Skeletal muscle satellite cell (primary cell): ENCODE data around the gene MRPL18.
"Not testable (repeated sequence)": the region's sequence is repeated elsewhere in the genome, so short reads cannot be mapped to it uniquely, and the experiment has no call there.

Experiments
- H3K27me3 ChIP-seq: 2 replicates; pipeline ENCODE4 v1.7.0; 2013; ENCODE audit warnings: low read length; ENCODE audit not compliant: control insufficient read depth, insufficient read depth
- H3K36me3 ChIP-seq: 2 replicates; pipeline ENCODE4 v1.7.0; 2013; ENCODE audit warnings: mild to moderate bottlenecking, control low read depth, low read length; ENCODE audit not compliant: insufficient read depth
- H3K4me1 ChIP-seq: 2 replicates; pipeline ENCODE4 v1.7.0; 2013; ENCODE audit warnings: low read length; ENCODE audit not compliant: control insufficient read depth, insufficient read depth
- H3K4me2 ChIP-seq: 2 replicates; pipeline ENCODE4 v1.7.0; 2013; ENCODE audit warnings: mild to moderate bottlenecking, low read length
- H3K4me3 ChIP-seq: 2 replicates; pipeline ENCODE4 v1.7.0; 2013; ENCODE audit warnings: low read length
- H3K9ac ChIP-seq: 2 replicates; pipeline ENCODE4 v1.7.0; 2013; ENCODE audit warnings: mild to moderate bottlenecking, low read depth, low read length, moderate library complexity
- H3K9me3 ChIP-seq: replicated peaks from 2 replicates; pipeline ENCODE4 v1.7.0; 2013; ENCODE audit warnings: mild to moderate bottlenecking, control low read depth, low read length

Gene MRPL18

GRCh38 chr6:159805440-159806020 lies 15.3 kb downstream of the MRPL18 start:
- Histone ChIP-seq H3K4me1 (no peaks in the 10 kb centered on the region), H3K4me3 (no peak overlapping the region)

GRCh38 chr6:159806021-159806458 lies 15.8 kb downstream of the MRPL18 start:
- Histone ChIP-seq H3K4me2 (no peak overlapping the region), H3K27me3 (no peaks in the 10 kb centered on the region), H3K4me3 (no peak overlapping the region), H3K9ac (no peak overlapping the region), H3K9me3 (no peaks in the 10 kb centered on the region), H3K4me1 (no peaks in the 10 kb centered on the region), H3K36me3 (no peaks in the 10 kb centered on the region)

More at GRCh38 chr6:159805440-159806020, 15.3 kb downstream of the MRPL18 start:
- no peaks in the 10 kb centered on the region for H3K9me3 ChIP-seq
- no peaks in the 10 kb centered on the region for H3K27me3 ChIP-seq
- no peak overlapping the region for H3K4me2 ChIP-seq
- no peak overlapping the region for H3K9ac ChIP-seq
- no peaks in the 10 kb centered on the region for H3K36me3 ChIP-seq

DNA sequence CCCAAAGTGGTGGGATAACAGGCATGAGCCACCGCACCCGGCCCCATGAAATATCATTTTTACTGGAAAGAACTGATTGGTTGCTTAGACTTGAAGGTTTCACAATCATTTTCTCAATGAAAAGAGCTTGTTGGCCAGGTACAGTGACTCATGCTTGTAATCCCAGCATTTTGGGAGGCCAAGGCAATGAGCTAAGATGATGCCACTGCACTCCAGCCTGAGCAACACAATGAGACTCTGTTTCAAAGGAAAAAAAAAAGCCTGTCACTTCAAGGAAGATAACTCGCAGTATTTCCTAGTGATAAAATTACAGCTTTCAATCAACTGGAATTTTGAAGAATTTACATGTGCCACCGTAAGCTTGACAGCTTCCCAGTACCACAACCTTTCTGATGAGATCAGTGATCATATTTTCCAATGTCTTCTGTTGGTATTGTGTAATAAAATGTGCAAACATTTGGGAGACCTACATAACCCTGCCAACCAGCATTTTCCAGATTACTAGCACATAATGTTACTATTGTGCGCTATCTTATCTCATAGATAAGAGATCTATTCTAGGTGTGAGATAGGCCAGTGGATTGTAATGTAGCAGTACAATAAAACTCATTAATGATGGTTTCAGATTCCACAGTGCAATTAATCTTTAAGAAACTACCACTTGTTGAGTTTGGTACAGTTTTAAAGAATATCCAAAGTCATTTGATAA lies 17.0 kb downstream of the MRPL18 start:
- Histone ChIP-seq H3K9ac (no peak overlapping the region), H3K4me1 (no peaks in the 10 kb centered on the region), H3K36me3 (no peaks in the 10 kb centered on the region), H3K9me3 (no peaks in the 10 kb centered on the region), H3K27me3 (no peaks in the 10 kb centered on the region), H3K4me3 (no peak overlapping the region), H3K4me2 (no peak overlapping the region)

- no peak overlapping the region for H3K4me3 ChIP-seq
- H3K27me3 ChIP-seq, result no peaks in the 10 kb centered on the region
- no peak overlapping the region for H3K4me2 ChIP-seq
- H3K4me1 ChIP-seq, result no peaks in the 10 kb centered on the region
- H3K9ac ChIP-seq, result no peak overlapping the region
- no peaks in the 10 kb centered on the region for H3K9me3 ChIP-seq
- H3K36me3 ChIP-seq, result no peaks in the 10 kb centered on the region
These were observed 18.4 kb downstream of the MRPL18 start for GRCh38 chr6:159808647-159809046.

DNA sequence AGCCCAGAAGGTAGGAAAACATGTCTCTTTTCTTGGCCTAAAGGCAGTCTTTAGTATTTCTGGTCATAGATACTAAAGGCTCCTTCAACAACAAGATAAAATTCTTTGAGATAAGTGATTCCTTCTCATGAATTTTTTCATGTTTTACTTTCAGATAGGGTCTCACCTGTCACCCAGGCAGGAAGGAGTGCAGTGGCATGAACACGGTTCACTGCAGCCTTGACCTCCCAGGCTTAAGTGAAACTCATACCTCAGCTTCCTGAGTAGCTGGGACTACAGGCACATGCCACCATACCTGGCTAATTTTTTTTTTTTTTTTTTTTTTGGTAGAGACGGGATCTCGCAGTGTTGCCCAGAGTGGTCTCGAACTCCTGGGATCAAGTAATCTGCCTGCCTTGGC lies 18.9 kb downstream of the MRPL18 start:
- no peaks in the 10 kb centered on the region for H3K4me1 ChIP-seq
- no peaks in the 10 kb centered on the region for H3K9me3 ChIP-seq
- H3K9ac ChIP-seq, result no peak overlapping the region
- no peak overlapping the region for H3K4me3 ChIP-seq
- no peaks in the 10 kb centered on the region for H3K36me3 ChIP-seq
- no peak overlapping the region for H3K4me2 ChIP-seq
- H3K27me3 ChIP-seq, result no peaks in the 10 kb centered on the region

DNA sequence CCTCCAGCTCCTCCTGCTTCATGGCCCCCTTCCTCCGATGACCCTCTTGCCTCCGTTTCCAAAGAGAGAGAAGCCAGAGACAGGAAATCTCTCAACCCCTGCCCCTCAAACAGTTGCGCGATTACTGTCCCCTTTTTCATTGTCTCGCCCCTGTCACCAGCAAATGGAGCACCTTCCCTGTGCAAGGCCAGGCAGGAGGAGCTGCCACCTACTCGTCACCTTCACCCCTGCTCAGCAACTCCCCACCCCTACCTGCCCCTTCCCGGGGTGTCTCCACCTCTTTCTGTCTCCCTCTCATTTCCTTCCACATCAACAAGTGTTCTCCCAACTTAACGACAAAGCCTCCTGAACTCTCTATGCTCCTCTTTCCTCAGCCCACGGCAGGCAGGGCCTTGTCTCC lies 23.5 kb downstream of the MRPL18 start:
- no peak overlapping the region for H3K9ac ChIP-seq
- H3K4me2 ChIP-seq, result no peak overlapping the region
- no peak overlapping the region for H3K4me3 ChIP-seq
- H3K9me3 ChIP-seq, result no peaks in the 10 kb centered on the region
- H3K4me1 ChIP-seq, result no peaks in the 10 kb centered on the region
- H3K36me3 ChIP-seq, result no peaks in the 10 kb centered on the region
- H3K27me3 ChIP-seq, result no peaks in the 10 kb centered on the region

GRCh38 chr6:159815410-159815809 lies 25.1 kb downstream of the MRPL18 start:
- peaks cover 5% of the 10 kb centered on the region for H3K27me3 ChIP-seq
- no peaks in the 10 kb centered on the region for H3K36me3 ChIP-seq
- no peaks in the 10 kb centered on the region for H3K9me3 ChIP-seq
- peaks cover 9% of the 10 kb centered on the region for H3K4me1 ChIP-seq
- H3K9ac ChIP-seq, result no peak overlapping the region
- no peak overlapping the region for H3K4me2 ChIP-seq
- no peak overlapping the region for H3K4me3 ChIP-seq

DNA sequence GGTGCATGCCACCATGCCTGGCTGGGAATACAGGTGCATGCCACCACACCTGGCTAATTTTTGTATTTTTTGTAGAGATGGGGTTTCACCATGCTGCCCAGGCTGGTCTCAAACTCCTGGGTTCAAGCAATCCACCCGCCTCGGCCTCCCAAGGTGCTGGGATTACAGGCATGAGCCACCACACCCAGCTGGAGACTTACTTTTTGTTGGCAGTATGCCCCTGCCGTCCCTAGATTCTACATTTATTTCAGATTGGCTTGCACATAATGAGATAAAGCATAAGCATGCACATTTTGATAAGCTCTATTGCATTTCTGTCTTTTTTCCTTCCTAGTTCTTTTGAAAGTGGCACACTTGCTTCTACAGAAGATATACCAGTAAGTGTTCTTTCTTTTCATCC lies 26.5 kb downstream of the MRPL18 start:
- not testable (repeated sequence) for H3K36me3 ChIP-seq, H3K4me2 ChIP-seq, H3K4me3 ChIP-seq, H3K4me1 ChIP-seq, H3K9me3 ChIP-seq, H3K27me3 ChIP-seq, H3K9ac ChIP-seq

DNA sequence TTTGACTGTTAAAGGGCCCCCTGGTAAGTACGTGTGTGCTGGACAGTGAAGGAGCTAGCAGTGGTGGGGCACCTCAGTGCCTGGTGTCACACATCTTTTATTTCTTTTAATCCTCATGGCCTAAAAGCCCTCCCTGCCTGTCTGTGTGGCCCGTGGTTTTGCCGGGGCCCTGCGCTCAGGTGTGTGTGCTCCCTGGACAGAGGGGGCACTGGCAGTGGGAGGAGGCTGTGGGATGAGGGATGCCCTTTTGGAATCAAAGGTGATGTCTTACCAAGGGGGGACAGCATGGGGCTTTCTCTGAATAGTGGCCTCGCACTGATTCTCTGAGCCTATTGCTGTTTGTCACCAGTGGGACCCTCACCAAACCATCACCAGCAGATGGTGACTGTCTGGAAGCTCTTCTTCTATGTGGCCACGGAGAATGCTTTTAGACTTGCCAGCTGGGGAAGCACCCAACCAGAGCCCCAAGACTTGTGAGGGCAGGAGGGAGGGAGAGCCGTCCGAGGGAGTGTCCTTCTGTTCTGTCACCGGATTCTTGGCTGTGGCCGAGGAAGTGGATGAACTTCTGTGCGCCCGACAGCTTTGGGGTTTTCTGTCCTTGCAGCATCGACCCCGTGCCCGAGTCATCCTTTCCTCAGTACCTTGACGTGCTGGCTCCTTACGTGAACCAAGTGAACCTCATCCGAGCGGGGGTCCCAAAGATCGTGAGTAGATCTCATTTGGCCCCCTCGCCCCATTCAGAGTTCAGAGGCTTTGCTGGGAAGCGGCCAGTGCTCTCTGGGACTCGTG lies 27.9 kb downstream of the MRPL18 start:
- Histone ChIP-seq H3K9me3 (no peaks in the 10 kb centered on the region), H3K4me3 (no peak overlapping the region), H3K36me3 (no peaks in the 10 kb centered on the region), H3K4me2 (no peak overlapping the region), H3K9ac (no peak overlapping the region), H3K4me1 (peaks cover 9% of the 10 kb centered on the region), H3K27me3 (peaks cover 9% of the 10 kb centered on the region)

GRCh38 chr6:159819098-159819497 lies 28.8 kb downstream of the MRPL18 start:
- H3K9me3 ChIP-seq, result no peaks in the 10 kb centered on the region
- H3K9ac ChIP-seq, result no peak overlapping the region
- no peak overlapping the region for H3K4me2 ChIP-seq
- H3K4me3 ChIP-seq, result no peak overlapping the region
- H3K4me1 ChIP-seq, result peaks cover 9% of the 10 kb centered on the region
- H3K36me3 ChIP-seq, result no peaks in the 10 kb centered on the region
- H3K27me3 ChIP-seq, result peaks cover 9% of the 10 kb centered on the region

GRCh38 chr6:159819932-159820640 lies 29.8 kb downstream of the MRPL18 start:
- H3K27me3 ChIP-seq, result peaks cover 9% of the 10 kb centered on the region
- peak overlapping the region; percentile 67 for H3K4me2 ChIP-seq
- peaks cover 9% of the 10 kb centered on the region for H3K4me1 ChIP-seq
- H3K9ac ChIP-seq, result no peak overlapping the region
- no peaks in the 10 kb centered on the region for H3K9me3 ChIP-seq
- peak overlapping the region; percentile 42 for H3K4me3 ChIP-seq
- no peaks in the 10 kb centered on the region for H3K36me3 ChIP-seq
